ENCODE data around the gene CNOT2.
"Not testable (repeated sequence)": the region's sequence is repeated elsewhere in the genome, so short reads cannot be mapped to it uniquely, and the experiment has no call there.

CNOT2 gene

GRCh38 chr12:70304684-70305555, 61.7 kb downstream of the CNOT2 start:
- not testable (repeated sequence) for DNase-seq (ENCODE audit: low read depth in 1 of 2, low spot score in 1 of 2)

GRCh38 chr12:70305794-70306193, 62.6 kb downstream of the CNOT2 start:
- no peak for DNase-seq (ENCODE audit: low read depth in 1 of 2, low spot score in 1 of 2)

GRCh38 chr12:70306676-70307075, 63.4 kb downstream of the CNOT2 start:
- DNase-seq (ENCODE audit: low read depth in 1 of 2, low spot score in 1 of 2) = no peak

- DNase-seq (ENCODE audit: low read depth in 1 of 2, low spot score in 1 of 2) = no peak
Observed at GRCh38 chr12:70307868-70308267, 64.6 kb downstream of the CNOT2 start.

DNA sequence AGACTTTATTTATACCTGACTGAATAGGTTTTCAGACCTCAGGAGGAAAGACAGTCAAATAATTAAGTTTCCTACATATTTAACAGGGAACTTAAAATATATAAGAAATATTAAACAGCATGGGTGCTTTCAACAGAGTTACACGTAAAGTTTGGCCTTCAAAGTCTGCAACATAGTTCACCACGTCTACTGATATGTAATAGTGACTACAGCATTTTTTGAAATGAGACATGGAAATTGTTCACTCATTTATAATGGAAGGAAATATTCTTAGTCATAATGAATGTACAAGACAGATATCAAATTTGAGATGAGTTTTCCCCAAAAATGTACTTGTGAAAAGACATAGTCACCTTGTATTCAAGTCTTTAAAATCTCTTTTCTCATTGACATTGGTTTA, 66.1 kb downstream of the CNOT2 start:
- DNase-seq (ENCODE audit: low read depth in 1 of 2, low spot score in 1 of 2) = no peak

DNA sequence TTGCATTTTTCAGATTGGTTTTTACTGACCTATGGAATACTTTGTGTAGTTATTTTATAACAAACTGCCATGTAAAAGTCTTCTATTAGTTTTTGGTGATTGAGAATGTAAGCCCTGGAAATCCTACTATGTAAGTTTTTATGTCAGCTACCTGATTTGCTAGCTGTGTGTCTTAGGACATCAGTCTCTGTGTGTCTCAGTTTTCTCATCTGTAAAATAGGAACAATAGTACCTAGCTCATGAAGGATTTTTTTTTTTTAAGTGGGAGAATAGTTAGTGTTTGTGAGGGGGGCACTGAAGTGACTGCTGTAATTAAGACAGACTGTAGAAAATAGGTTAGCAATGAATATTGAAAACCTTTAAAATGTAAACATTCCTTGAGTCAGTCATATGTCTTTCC, 70.9 kb downstream of the CNOT2 start:
- no peak for DNase-seq (ENCODE audit: low read depth in 1 of 2, low spot score in 1 of 2)

GRCh38 chr12:70317781-70318180, 74.5 kb downstream of the CNOT2 start:
- no peak for DNase-seq (ENCODE audit: low read depth in 1 of 2, low spot score in 1 of 2)

DNA sequence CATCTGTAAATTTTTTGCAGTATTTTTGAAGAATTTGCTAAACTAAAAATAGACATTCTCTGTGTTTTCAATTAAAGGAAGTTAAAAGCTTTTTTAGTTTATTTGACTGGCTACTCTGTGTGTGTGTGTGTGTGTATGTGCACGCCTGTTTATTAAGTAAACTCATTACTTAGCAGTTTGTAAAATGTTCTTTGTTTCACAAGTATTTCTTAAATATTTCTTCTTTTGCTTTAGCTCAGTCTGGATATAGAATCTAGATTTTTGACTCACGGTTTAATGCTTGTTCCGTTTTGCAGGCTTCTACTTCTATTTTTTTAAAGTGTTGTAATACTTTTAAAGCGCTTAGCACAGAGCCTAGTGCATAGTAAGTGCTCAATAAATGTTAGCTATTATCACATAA, 76.4 kb downstream of the CNOT2 start:
- no peak for DNase-seq (ENCODE audit: low read depth in 1 of 2, low spot score in 1 of 2)

DNA sequence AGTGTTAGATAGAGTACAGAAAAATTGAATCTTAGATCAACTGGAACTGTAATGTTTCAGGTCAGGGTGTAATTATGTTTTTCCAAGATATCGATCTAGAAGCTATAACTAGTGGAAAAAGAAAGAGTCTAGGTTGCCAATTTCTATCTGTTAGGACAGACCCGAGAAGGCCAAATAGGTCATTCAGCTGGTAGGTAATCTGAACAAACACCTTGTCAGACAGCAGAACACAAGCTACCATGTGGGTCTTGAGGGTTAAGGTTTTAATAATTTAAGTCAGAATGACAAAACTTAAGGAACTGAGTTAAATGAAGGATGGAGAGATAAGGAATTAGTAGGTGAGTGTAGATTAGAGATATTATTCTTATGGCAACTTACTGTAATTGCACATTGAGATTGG, 78.0 kb downstream of the CNOT2 start:
- no peak for DNase-seq (ENCODE audit: low read depth in 1 of 2, low spot score in 1 of 2)

DNA sequence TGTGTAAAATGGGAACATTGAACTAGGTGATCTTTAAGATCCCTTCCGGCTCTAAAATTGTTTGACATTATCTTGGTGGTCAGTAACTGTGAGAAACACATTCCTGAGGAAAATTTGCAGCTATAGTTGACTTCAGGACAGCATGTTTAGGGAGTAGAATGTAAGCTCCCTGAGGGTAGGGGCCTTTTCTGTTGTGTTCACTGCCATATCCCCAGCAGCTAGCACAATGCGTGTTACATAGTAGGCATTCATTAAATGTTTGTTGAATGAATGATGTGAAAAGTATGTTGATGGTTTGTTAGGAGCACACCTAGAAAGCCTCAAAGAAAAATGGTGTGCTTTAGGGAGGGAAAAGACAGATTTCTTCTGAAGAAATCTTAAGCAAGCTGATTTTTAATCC, 84.3 kb downstream of the CNOT2 start:
- DNase-seq (ENCODE audit: low read depth in 1 of 2, low spot score in 1 of 2) = no peak

- DNase-seq (ENCODE audit: low read depth in 1 of 2, low spot score in 1 of 2) = no peak
Observed at GRCh38 chr12:70329728-70330127, 86.5 kb downstream of the CNOT2 start.

DNA sequence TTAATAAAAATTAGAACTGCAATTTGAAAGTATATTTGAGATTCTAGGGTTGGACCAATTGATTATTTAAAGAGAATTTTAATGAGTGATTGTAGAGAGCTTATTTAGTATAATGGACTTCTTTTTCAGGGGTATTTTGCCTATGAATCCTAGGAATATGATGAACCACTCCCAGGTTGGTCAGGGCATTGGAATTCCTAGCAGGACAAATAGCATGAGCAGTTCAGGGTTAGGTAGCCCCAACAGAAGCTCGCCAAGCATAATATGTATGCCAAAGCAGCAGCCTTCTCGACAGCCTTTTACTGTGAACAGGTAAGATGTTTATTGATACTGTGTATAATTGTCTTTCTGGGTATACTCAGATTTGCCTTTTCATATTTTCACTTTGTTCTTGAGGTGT, 86.9 kb downstream of the CNOT2 start:
- DNase-seq (ENCODE audit: low read depth in 1 of 2, low spot score in 1 of 2) = no peak

DNA sequence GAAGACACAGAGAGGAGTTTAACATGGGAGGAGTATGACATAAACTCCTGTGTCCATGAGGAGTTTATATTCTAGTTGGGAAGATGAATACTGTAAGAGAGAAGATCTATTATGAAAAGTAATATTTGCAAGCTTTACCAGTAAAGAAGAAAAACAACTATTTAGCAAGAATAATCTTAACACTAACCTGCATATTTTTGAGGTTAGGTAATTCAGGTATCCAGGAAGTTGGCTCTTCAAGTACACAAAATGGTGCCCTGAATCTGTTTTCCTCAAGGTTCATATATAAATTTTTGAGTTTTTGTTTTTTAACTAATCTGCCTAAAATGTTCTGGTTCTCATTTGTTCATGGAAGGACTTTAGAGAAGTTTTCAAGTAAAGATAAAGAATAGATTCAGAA, 89.0 kb downstream of the CNOT2 start:
- DNase-seq (ENCODE audit: low read depth in 1 of 2, low spot score in 1 of 2) = no peak

GRCh38 chr12:70334742-70335141, 91.5 kb downstream of the CNOT2 start:
- no peak for DNase-seq (ENCODE audit: low read depth in 1 of 2, low spot score in 1 of 2)

DNA sequence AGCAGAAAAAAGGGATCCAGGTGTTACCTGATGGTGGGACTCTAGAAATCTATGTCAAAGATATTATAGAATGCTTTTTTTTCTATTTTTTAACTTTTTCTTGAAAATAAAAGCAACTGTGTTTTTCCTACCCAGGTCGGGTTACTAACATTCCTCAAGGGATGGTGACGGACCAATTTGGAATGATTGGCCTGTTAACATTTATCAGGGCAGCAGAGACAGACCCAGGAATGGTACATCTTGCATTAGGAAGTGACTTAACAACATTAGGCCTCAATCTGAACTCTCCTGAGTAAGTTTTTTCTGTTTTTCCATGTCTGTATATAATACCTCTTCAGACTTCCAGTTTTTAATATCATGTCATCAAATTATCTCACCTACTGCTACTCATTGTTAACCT, 95.3 kb downstream of the CNOT2 start:
- no peak for DNase-seq (ENCODE audit: low read depth in 1 of 2, low spot score in 1 of 2)

DNA sequence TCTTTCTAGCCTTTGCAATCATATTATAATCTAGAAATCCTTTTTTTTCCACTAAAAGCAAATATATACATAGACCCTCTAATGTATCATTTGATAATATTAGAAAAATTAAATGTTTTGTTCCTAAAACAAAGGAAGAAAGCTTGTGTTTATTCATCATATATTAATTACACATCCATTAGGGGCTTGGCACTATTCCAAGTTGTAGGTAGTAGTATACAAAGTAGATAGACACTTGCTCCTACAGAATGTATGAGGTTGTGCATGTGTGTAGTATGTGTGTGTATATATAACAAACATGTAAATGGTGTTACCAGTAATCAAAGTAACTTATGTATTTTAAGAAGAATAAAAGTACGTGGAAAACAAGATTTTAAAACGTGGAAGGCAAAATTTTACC, 107.8 kb downstream of the CNOT2 start:
- no peak for DNase-seq (ENCODE audit: low read depth in 1 of 2, low spot score in 1 of 2)

DNA sequence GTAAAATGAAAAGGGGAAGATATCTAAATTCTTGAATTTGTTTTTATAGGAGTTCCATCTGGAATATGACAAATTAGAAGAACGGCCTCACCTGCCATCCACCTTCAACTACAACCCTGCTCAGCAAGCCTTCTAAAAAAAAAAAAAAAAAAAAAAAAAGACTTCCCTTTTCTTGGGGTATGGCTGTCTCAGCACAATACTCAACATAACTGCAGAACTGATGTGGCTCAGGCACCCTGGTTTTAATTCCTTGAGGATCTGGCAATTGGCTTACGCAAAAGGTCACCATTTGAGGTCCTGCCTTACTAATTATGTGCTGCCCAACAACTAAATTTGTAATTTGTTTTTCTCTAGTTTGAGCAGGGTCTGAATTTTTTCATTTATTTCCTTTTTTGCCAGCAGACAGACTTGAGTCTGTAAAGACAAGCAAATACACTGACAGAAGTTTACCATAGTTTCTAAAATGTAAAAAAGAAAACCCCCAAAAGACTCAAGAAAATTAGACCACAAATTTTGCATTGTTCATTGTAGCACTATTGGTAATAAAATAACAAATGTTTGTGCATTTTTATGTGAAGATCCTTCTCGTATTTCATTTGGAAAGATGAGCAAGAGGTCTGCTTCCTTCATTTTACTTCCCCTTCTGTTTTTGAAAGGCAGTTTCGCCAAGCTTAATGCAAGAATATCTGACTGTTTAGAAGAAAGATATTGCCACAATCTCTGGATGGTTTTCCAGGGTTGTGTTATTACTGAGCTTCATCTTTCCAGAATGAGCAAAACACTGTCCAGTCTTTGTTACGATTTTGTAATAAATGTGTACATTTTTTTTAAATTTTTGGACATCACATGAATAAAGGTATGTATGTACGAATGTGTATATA, 110.8 kb downstream of the CNOT2 start:
- DNase-seq (ENCODE audit: low read depth in 1 of 2, low spot score in 1 of 2) = no peak

- no peak for DNase-seq (ENCODE audit: low read depth in 1 of 2, low spot score in 1 of 2)
Observed at GRCh38 chr12:70354787-70355186, 111.6 kb downstream of the CNOT2 start.

- DNase-seq (ENCODE audit: low read depth in 1 of 2, low spot score in 1 of 2) = no peak
Observed at GRCh38 chr12:70355972-70356371, 112.7 kb downstream of the CNOT2 start.

- DNase-seq (ENCODE audit: low read depth in 1 of 2, low spot score in 1 of 2) = no peak
Observed at GRCh38 chr12:70359458-70360197, 116.4 kb downstream of the CNOT2 start.

DNA sequence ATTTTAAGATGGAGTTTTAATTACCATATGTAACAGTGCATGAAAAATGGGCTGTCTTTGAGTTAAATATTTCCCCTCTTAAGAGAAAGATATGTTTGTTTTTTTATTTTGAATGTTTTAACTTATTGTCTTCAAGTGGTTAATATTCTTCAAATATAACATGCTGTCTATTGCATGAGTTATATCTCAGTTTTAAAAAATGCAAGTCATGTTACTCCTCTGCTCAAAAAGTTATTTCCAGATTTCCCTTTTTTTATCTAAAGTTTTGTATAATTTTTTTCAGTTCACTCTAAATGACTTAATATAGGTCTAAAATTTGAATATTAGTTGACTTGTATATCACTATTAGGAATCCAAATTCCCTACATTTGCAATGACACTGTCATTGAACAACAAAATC, 117.0 kb downstream of the CNOT2 start:
- no peak for DNase-seq (ENCODE audit: low read depth in 1 of 2, low spot score in 1 of 2)

Data from stimulated activated CD4-positive, alpha-beta T cell treated with anti-CD3 and anti-CD28 coated beads, Interleukin-15, amount 100 ng/mL, for 1 hour (primary cell).